Stimulated activated CD8-positive, alpha-beta memory T cell treated with anti-CD3 and anti-CD28 coated beads, Interleukin-7, amount 100 ng/mL, for 4 hours (primary cell): Measurements from ENCODE around the gene OR2W1.

Experiments used
- DNase-seq, 2 donors: peaks; one replicate each; pipeline ENCODE4 v3.0.0-alpha.2; 2020; ENCODE audit warnings: low read depth in 2 of 2

Gene OR2W1

GRCh38 chr6:28996844-28997510 lies 48.0 kb downstream of the OR2W1 start:
- no peak for DNase-seq

DNA sequence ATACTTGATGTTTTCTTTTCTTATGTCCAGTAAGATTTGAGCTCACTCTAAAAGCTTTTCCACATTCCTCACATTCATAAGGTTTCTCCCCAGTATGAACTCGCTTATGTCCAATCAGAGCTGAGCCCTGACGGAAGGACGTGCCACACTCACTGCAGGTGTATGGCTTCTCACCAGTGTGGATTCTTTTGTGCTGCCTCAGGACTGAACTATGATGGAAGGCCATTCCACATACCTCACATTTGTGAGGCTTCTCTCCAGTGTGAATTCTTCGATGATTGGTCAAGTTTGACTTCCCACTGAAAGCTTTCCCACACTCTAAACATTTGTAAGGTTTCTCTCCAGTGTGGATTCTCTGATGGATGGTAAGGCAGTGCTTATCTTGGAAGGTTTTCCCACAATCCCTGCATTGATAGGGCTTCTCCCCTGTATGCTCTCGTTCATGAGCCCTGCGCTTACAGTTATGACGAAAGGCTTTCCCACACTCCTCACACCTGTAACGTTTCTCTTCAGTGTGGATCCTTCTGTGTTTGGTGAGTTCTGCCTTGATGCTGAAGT lies 49.8 kb downstream of the OR2W1 start:
- no peak for DNase-seq
